HL-60/S4 treated with phorbol 12-myristate 13-acetate at 8.2 ng/mL for 4 days and 3 days (cell line): ENCODE data around the gene NOLC1.
"Not testable (repeated sequence)": the region's sequence is repeated elsewhere in the genome, so short reads cannot be mapped to it uniquely, and the experiment has no call there.

ENCODE experiments used
- in situ Hi-C: fragments of 300-500 bp; cut with MboI; formaldehyde crosslinking; loops from 2 replicates; pipeline ENCODE4 v1.15.0; 2022; ENCODE audit warnings: low sequenced_read_pairs

The NOLC1 gene

GRCh38 chr10:102153093-102153620, 968 bp downstream of the NOLC1 start:
- in situ Hi-C loops, result no loop called here

- in situ Hi-C loops, result no loop called here
These were observed 2.4 kb downstream of the NOLC1 start for GRCh38 chr10:102154466-102155116.

DNA sequence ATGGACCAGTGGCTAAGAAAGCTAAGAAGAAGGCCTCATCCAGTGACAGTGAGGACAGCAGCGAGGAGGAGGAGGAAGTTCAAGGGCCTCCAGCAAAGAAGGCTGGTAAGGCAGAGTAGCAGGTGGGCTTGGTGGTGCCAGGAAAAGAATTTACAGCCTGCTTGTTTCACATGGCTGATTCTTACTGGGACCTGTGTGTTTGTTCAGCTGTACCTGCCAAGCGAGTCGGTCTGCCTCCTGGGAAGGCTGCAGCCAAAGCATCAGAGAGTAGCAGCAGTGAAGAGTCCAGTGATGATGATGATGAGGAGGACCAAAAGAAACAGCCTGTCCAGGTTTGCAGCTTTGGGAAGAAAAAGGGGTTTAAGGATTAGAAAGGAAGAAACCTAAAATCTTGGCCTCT, 5.0 kb downstream of the NOLC1 start:
- in situ Hi-C loops, result no loop called here

DNA sequence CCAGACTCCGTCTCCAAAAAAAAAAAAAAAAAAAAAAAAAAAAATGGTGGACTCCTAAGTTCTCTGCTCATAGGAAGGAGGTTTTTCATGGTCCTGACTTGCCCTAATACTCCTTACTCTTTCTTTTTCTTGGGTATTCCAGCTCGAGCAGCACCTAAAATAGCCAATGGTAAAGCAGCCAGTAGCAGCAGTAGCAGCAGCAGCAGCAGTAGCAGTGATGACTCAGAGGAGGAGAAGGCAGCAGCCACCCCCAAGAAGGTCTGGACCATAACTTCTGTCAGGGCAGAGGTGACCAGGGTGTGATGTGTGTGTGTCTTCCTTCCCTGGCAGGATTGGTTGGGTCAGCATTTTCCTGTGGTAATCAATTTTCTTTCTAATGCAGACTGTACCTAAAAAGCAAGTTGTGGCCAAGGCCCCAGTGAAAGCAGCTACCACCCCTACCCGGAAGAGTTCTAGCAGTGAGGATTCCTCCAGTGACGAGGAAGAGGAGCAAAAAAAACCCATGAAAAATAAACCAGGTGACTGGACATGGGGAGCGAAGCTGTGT, 6.9 kb downstream of the NOLC1 start:
- in situ Hi-C loops, result no loop called here

- in situ Hi-C loops, result no loop called here
These were observed 7.6 kb downstream of the NOLC1 start for GRCh38 chr10:102159831-102160230.

GRCh38 chr10:102163342-102163989, 11.3 kb downstream of the NOLC1 start:
- in situ Hi-C loops, result no loop called here

DNA sequence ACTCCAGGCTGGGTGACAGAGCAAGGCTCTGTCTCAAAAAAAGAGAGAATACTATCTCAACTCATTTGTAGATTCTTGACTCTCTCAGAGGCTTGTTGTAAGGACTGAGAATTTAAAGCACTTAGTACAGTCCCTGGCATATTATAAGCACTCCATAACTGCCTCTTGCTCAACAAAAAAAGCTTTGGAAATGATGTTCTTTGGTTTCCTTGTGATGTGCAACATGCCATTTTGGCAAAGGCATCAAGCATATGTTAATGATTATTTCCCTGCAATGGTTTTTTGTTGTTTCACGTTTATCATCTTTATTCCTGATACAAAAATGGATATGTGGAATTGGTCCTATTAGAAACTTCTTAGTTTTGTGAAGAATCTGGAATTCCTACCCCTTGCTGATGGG, 15.7 kb downstream of the NOLC1 start:
- in situ Hi-C loops, result no loop called here

DNA sequence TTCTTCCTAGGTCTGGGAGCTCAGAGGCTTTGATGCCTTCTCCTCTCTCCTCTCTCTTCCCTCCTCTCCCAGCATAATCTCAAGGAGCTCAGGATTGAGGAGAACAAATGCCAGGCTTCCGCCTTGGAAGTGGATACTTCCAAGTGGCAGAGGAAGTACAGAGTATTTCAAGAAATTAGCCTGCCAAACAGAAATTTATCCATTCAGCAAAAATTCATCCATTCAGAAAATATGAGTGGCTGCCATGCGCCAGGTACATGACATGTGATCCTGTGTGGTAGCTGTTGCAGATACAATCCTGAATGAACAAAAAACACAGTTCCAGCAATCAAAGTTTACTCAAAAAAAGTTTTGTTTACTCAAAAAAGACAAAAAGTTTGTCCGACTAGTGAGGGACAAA, 18.4 kb downstream of the NOLC1 start:
- in situ Hi-C loops, result no loop called here

- in situ Hi-C loops, result no loop called here
These were observed 20.1 kb downstream of the NOLC1 start for GRCh38 chr10:102172288-102172687.

GRCh38 chr10:102175415-102175814, 23.2 kb downstream of the NOLC1 start:
- in situ Hi-C loops, result no loop called here

DNA sequence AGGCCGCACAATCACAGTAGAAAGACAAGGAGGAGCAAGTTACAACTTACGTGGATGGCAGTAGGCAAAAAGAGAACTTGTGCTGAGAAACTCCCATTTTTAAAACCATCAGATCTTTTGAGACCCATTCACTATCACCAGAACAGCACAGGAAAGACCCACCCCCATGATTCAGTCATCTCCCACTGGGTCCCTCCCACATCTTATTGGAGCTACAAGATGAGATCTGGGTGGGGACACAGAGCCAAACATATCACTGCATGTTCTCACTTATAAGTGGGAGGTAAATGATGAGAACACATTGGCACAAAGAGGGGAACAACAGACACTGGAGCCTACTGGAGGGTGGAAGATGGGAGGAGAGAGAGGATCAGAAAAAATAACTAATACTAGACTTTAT, 32.4 kb downstream of the NOLC1 start:
- in situ Hi-C loops, result no loop called here

- in situ Hi-C loops, result no loop called here
These were observed 33.1 kb downstream of the NOLC1 start for GRCh38 chr10:102185272-102185671.

DNA sequence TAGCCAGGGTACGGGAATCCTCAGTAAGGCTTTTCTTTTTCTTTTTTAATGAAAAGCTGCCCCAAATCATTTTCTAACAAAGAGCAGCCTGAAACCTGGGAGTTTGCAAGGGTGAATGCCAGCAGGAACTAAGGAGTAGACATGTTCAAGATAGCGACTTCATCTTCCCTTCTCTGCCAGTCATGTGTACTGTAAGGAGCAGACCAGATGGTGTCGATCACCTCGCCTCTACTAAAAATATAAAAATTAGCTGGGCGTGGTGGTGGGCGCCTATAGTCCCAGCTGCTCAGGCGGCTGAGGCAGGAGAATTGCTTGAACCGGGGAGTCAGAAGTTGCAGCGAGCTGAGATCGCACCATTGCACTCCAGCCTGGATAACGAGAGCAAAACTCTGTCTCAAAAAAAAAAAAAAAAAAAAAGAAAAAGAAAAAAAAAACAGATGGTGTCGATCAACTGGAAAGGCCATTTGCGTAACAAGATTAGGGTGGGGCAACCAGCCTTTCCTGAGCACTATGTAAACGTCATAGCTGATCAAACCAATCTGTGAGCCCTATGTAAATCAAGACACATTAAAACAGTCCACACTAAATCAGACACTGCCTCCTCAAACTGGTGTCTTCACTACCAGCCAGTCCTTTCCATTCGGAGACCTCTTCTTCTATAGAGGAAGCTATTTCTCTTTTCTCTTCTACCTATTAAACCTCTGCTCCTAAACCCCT, 33.8 kb downstream of the NOLC1 start:
- in situ Hi-C loops, result no loop called here

DNA sequence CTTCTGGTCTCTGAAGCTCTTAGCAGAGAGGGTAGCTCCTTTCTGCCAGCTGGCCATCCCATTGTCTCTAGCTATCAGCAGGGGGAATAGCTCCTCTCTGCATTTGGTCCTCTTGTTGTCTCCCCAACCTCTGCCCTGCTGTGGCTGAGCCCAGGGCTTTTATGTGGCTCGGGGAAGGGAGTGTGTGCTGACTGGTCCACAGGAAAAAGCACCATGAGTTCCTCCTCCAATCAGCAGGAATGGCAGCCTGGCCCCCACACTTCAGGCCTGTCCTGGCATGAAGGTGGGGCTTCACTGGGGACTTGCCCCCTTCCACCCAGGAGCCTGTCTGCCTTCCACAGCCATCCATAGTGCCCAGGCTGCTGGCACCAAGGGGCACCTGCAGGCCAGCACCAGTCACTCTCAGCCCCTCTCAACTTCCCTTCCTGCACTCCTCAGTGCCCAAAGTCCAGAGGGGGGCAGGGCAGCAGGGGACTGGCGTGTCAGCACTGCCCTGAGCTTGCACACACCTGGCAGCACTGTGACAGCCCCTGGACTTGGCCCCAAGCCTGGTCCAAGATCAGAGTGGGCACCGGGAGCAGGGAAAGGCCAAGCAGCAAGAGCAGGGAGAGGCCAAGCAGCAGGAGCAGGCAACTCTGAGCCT, 36.2 kb downstream of the NOLC1 start:
- in situ Hi-C loops, result no loop called here

DNA sequence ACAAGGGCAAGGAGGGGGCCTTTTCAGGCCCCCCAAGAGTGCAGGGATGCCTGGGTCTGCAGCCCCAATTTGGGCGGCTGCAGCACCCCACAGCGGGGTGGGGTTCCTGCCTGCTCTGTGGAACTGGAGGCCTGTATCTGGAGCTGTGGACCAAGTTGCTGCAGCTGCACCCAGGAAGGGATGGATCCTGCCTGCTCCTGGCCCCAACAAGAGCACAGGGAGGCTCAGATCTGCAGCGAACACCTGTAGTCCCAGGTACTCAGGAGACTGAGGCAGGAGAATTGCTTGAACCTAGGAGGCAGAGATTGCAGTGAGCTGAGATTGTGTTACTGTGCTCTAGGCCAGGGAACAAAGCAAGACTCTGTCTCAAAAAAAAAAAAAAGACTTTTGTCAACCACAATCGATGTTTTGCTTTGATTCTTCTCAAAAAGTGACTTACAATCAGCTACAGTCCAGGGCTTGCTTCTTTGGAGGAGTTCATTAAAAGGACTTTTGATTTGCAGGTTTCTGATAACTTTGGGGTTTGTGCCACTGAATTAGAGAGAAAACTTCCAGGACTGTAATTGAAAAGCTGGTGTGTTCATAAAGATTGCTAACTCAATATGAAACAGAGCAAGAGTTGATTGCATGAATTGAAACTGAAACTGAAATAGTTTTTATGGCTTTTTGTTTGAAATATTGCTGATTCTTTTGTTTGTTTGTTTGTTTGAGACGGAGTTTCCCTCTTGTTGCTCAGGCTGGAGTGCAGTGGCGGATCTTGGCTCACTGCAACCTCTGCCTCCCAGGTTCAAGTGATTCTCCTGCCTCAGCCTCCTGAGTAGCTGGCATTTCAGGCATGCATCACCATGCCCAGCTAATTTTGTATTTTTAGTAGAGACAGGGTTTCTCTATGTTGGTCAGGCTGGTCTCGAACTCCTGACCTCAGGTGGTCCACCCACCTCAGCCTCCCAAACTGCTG, 37.0 kb downstream of the NOLC1 start:
- in situ Hi-C loops, result not testable (repeated sequence)

GRCh38 chr10:102191956-102192355, 39.8 kb downstream of the NOLC1 start:
- in situ Hi-C loops, result no loop called here

GRCh38 chr10:102195296-102195870, 43.2 kb downstream of the NOLC1 start:
- in situ Hi-C loops, result no loop called here

GRCh38 chr10:102196893-102197292, 44.7 kb downstream of the NOLC1 start:
- in situ Hi-C loops, result no loop called here

- in situ Hi-C loops, result no loop called here
These were observed 45.8 kb downstream of the NOLC1 start for GRCh38 chr10:102198027-102198426.
